LNCaP clone FGC (cell line): Measurements from ENCODE around the gene NFU1.

ENCODE experiments used
- DNase-seq: peaks from one replicate; pipeline ENCODE4 v3.0.0-alpha.2; 2011; ENCODE audit warnings: low read depth
- H3K4me3 ChIP-seq: 2 replicates; pipeline ENCODE4 v1.5.1; 2011; ENCODE audit warnings: mild to moderate bottlenecking, low read depth, low read length, control low read depth
- TF ChIP-seq, protein P1 (sequence below): IDR thresholded peaks from 2 replicates; pipeline ENCODE4 v1.5.1; 2012; ENCODE audit warnings: mild to moderate bottlenecking; ENCODE audit not compliant: control insufficient read depth, insufficient read depth; ENCODE audit errors: extremely low read depth

The NFU1 gene

DNA sequence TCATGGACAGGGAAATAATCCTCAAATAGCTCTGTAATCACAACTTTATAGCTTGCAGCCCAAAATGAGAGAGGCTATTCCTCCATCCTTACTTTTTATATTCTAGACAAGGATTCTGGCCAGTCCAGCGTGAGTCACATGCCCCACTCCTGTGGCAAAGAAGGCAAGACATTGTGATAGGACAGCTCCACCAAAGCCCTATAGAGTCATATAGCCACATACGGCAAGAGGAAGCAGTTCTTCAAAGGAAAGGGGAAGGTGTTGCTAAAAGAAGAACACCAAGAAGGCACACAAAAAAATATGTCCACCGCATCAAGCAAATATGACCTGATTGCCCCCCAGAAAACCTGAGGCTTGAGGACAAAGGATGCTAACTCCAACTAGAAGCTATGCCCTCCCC lies 46.8 kb downstream of the NFU1 start:
- H3K4me3 ChIP-seq: no peak overlapping the region
- TF ChIP-seq, protein P1, sequence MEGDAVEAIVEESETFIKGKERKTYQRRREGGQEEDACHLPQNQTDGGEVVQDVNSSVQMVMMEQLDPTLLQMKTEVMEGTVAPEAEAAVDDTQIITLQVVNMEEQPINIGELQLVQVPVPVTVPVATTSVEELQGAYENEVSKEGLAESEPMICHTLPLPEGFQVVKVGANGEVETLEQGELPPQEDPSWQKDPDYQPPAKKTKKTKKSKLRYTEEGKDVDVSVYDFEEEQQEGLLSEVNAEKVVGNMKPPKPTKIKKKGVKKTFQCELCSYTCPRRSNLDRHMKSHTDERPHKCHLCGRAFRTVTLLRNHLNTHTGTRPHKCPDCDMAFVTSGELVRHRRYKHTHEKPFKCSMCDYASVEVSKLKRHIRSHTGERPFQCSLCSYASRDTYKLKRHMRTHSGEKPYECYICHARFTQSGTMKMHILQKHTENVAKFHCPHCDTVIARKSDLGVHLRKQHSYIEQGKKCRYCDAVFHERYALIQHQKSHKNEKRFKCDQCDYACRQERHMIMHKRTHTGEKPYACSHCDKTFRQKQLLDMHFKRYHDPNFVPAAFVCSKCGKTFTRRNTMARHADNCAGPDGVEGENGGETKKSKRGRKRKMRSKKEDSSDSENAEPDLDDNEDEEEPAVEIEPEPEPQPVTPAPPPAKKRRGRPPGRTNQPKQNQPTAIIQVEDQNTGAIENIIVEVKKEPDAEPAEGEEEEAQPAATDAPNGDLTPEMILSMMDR: no peak
- DNase-seq: no peak

DNA sequence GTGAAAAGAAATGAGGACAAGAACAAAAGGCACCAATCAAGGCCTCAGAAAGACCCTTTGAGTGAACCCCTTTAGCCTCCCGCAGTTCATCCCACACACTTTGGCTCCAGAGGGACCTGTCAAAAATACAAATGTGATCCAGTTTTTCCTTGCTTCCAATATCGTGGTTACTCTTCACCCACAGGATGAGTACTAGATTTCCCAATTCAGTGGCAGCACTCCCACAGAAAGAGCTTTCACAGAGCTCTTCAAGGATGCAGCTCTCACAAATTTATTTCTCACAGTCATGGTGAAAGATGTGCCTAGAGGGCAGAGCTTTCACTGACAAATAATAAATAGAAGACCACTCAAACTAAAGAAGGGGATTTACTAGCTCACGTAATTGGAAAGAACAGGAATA lies 47.2 kb downstream of the NFU1 start:
- TF ChIP-seq, protein P1: no peak
- no peak for DNase-seq
- H3K4me3 ChIP-seq: no peak overlapping the region

DNA sequence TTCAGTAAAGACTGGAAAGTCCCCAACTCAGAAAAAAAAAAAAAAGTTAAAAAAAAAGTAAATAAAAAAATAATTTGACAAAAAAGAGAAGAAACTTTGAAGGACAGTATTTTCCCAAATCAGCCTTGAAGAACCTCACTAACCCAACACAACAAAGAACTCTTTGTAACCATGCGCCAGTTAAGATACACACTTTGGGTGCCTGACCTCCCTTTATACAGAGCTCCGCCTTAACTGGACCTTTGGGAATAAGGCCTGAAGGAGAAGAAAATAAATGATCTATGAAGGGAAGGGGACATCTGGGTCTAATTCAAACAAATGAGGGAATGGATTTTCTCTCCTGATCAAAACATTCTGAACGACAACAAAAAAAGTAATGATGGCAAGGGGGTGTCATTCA lies 48.0 kb downstream of the NFU1 start:
- H3K4me3 ChIP-seq: no peak overlapping the region
- TF ChIP-seq, protein P1: no peak
- no peak for DNase-seq

DNA sequence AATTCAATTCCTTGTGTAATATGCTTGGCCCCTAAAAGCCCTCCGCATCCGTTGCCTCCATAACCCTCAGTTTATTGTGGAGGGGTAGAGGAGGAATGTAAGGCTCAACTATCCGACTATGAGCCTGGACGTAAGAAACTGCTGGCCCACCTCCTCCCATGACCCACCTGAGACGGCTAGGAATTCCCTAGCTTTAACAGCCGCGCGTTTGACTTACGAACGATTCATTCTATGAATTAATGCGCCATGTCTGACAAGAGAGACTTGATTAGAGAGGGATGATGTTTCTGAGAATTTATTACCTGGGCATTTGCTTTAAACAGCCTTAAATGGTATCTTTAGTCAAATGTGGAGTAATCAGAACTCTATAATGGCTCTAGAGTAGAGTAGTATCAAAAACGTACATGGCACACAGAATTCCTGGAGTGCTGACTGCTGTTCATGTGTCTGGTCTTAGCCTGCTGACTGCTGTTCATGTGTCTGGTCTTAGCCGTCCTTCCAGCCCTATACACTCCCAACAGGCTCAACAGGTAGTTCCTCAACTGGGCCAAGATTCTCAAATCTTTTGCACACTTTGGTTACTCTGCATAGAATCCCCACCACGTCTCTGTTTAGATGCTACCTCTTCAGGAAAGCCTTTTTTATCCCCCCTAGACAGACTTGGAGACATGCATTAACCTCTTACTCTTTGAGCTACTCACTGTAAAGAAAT lies 49.3 kb downstream of the NFU1 start:
- TF ChIP-seq, protein P1: no peak
- no peak for DNase-seq

DNA sequence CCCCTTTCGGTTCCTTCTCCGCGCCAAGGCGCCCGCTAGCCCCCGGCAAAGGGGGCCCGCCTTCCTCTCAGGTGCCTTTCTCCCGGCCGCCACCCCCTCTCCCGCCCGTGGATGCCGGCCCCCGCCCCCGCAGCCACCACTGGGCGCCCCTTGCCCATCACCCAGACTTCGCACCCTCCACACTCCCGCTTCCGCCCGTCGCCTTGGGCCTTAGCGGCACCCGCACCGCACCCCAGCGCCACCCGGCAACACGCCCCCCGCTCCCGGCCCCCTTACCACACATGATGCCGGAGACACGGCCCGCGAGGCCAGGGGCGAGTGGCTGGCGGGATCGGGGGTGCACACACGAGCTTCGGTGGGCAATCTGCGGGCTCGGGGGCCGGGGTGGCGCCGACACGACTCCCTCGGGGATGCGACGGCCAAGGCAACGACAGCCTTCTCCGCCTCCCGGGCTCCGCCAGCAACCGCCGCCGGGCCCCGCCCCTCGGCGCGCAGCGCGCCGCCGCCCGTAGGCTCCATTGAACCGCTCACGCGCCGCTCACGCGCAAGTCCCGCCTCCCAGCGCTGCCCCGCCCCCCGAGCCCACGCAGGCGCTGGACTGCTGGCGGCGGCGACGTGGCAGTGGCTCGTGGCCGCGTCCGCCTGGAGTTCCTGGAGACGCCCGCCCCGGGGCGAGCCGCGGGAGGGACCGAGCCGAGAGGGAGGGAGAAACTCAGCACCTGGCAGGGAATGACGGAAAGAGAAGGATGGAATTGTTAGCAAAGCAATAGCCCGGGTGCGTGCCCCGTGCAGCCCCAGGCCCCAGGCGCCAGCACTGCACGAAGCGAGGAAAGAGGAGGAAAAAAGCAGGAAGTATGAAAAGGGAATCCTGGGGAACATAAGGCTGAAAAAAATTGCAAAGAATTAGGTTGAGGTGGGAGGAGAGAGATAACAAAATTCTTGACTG lies 50.2 kb downstream of the NFU1 start, which contains the start of gene GFPT1:
Gene GFPT1, minus strand, starts transcription at position 439 of the 946 bp plus-strand sequence. Its CDS starts 156 bp downstream, at position 283.
- peak; percentile 63 for DNase-seq
- TF ChIP-seq, protein P1: no peak
- peak within 1 kb of the TSS; percentile 69 for H3K4me3 ChIP-seq

More for the DNA sequence above, 49.3 kb downstream of the NFU1 start:
- peak overlapping the region; percentile 46 for H3K4me3 ChIP-seq

DNA sequence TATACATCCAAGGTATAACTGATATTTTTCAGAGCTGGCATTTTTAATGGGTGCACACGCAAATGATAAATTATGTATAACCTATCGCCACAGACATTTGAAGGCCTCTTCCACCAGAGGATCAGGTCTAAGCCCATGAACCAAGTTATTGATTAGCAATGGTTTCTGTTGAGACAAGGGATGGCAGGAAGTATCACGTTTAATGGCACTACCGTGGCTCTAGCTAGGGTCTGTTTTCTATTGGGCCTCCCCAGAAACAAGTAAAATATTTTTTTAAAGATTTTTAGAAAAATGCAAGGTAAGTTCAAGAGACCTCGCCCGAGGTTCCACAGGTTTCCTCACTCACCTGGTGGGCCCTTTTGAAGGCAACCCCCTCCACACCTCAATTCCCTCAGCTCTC lies 50.9 kb downstream of the NFU1 start:
- TF ChIP-seq, protein P1: no peak
- peak overlapping the region; percentile 69 for H3K4me3 ChIP-seq
- no peak for DNase-seq
